TTC549 (cell line): ENCODE data around the gene PYGO2.
"Not testable (repeated sequence)": the region's sequence is repeated elsewhere in the genome, so short reads cannot be mapped to it uniquely, and the experiment has no call there.

Source experiments
- FAIRE-seq: peaks from 2 replicates; lab custom pipeline; 2012; peaks lifted over from hg19 to GRCh38; lab: Jason Lieb, UNC

PYGO2 gene

GRCh38 chr1:154978360-154978759, 16.8 kb upstream of the PYGO2 start:
- FAIRE-seq, result no peak

- not testable (repeated sequence) for FAIRE-seq
Observed at GRCh38 chr1:154977762-154978161, 16.2 kb upstream of the PYGO2 start.

DNA sequence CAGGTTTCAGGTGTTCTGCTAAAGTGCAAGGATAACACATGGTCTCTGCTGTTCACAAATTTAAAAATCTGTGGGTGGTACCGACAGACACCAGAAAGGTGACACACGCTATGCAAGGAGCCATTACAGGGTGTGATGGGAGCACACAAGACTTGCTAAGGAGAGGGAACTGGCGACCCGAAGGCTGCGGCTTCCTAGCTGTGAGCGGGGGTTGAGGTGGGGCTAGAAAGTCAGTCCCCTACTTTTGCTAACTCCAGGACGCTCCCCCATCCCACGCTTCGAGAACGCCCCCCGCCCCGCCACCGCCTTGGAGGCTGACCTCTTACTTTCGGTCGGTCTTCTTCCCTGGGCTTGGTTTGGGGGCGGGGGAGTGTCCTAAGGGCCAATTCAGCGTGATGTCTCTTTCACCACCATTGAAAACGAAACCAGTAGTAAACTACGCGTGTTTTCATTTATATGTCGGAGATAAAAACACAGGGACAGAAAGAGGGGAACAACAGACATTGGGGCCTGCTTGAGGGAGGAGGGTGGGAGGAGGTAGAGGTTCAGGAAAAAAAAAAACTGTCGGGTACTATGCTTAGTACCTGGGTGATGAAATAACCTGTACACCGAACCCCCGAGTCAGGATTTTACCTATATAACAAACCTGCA, 14.0 kb upstream of the PYGO2 start:
- no peak for FAIRE-seq

- no peak for FAIRE-seq
Observed at GRCh38 chr1:154974808-154975408, 13.3 kb upstream of the PYGO2 start.

GRCh38 chr1:154974102-154974807, 12.7 kb upstream of the PYGO2 start, which contains the start of gene CKS1B:
CKS1B (plus strand) TSS chr1:154974681; CDS start chr1:154974746, 65 bp downstream.
- peak; percentile 99 for FAIRE-seq

GRCh38 chr1:154973344-154974101, 11.9 kb upstream of the PYGO2 start:
- FAIRE-seq, result peak; percentile 99

DNA sequence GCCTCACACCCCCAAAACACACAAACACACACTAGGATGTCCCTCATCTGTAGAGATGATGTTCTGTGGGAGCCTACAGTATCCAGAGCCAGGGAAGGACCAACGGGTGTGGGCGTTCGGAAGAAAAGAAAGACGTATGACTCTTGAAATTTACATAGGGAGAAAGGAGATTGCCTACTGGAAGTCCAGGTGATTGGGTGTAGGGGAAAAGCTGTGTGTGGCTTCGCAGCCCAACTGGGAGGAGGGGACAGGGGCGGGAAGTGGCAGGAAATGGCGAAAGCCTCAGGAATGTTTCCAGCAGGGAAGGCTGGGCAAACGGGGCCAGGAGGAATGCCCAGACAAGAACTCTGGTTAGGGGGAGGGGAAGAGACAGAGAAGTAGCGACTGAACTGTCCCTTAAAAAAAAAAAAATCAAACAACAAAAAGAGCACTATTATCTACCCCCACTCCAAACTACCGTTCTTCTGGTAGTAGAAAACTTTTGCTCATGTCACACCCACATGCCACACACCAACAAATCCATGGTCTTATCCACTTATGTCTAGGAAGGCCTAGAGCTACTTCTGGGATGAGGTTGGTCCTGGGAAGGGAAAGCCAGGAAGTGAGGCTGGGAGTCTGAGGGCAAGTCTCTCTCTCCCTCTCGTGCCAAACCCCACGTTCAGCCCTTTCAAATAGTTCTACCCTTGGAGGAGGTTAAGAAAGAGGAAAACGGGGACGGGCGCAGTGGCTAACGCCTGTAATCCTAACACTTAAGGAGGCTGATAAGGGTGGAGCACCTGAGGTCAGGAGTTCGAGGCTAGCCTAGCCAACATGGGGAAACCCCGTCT, 11.1 kb upstream of the PYGO2 start:
- FAIRE-seq, result peak; percentile 96

- no peak for FAIRE-seq
Observed at GRCh38 chr1:154972213-154972516, 10.6 kb upstream of the PYGO2 start.

DNA sequence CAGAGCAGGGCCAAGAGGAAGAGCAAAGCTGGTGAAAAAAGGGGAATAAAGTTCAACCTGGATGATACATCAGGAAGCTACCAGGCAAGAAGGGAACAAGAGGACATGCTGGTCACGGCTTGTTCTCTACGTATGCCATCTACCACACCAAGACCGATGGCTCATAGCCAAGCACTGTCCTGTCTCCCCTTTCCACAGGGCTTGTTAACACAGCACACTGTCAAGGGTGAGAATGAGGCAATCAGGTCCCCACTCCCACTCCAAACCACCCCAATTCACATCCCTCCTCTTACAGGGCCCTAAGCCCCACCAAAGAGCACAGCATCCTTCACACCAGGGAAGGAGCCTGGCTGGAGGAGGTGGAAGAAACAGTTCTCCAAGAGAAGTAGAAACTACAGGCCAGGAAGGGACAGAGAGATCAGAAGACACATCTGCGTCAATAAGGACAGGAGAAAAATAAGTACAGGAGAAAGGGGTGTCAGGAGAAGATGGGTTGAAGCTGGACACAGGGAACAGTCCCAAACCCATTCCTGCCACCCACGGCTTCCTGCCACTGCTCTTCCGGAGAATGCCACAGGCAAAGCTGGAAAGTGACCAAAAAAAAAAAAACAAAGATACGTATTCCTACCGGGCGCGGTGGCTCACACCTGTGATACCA, 9.9 kb upstream of the PYGO2 start:
- no peak for FAIRE-seq

DNA sequence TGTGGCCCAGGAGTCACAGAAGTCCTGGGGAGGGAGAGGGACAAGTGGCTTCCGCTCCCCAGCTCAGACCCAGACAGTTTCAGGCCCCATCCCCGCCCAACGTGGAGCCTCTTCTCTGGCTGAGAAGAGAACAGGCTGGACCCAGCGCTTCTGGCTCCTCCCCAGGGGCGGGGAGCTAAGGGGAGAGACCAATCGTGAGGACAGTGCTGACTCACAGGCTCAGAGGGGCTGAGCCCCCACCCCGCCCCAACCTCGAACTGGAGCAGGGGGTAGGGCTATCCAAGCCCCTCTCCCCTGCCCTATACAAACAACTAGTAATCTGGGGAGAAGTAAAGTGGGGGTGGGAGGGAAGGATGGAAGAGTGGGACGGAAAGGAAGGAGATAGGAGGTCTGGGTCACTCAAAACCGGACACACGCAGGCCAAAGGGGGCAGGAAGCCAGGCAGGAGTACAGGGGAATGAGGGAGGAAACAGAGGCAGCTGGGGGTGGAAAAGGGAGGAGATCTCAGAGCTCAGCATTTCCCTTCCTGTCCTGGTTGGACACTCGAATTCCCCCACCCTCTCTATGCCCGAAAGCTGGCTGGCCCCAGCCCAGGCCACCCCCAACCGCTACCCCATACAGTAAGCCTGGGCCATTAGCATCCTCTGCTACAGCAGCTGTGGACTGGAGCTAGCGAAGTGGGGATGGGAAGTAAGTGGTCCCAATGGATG, 9.2 kb upstream of the PYGO2 start, which contains the start of gene SHC1:
SHC1 (minus strand) TSS at position 117 of the 710 bp plus-strand sequence. CDS start 221 bp downstream, outside the sequence.
- peak; percentile 98 for FAIRE-seq

GRCh38 chr1:154969860-154970452, 8.4 kb upstream of the PYGO2 start:
- no peak for FAIRE-seq

- FAIRE-seq, result no peak
Observed at GRCh38 chr1:154969246-154969645, 7.7 kb upstream of the PYGO2 start.

GRCh38 chr1:154968731-154969130, 7.1 kb upstream of the PYGO2 start:
- FAIRE-seq, result no peak

- FAIRE-seq, result no peak
Observed at GRCh38 chr1:154967331-154967950, 5.9 kb upstream of the PYGO2 start.

- no peak for FAIRE-seq
Observed at GRCh38 chr1:154966111-154966510, 4.5 kb upstream of the PYGO2 start.

GRCh38 chr1:154964359-154964758, 2.8 kb upstream of the PYGO2 start:
- no peak for FAIRE-seq

GRCh38 chr1:154963643-154964042, 2.1 kb upstream of the PYGO2 start:
- no peak for FAIRE-seq

DNA sequence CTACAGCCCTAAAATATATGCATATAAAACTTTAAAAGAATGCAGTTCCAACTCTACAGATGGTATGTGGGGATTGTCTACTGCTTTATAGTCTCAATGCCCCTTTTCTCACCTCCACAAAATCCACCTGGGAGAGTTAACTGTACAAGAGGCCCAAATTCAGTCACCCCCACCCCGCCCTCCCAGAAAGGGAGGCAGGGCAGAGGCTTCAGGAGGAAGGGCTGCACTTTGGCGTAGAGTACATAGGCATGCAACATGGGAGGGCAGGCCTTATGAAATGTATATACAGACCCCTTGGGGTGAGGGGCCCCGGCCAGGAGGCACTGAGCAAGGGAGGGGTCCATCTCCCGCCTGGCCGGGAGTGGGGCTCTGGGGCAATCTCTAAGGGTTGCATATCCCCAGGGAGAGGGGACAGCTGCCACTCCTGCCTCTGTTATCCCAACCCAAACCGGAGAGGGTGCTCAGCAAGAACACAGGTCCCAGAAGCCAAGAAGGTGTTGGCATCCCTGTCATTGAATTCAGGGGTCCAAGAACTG, 1.3 kb upstream of the PYGO2 start:
- FAIRE-seq, result no peak

DNA sequence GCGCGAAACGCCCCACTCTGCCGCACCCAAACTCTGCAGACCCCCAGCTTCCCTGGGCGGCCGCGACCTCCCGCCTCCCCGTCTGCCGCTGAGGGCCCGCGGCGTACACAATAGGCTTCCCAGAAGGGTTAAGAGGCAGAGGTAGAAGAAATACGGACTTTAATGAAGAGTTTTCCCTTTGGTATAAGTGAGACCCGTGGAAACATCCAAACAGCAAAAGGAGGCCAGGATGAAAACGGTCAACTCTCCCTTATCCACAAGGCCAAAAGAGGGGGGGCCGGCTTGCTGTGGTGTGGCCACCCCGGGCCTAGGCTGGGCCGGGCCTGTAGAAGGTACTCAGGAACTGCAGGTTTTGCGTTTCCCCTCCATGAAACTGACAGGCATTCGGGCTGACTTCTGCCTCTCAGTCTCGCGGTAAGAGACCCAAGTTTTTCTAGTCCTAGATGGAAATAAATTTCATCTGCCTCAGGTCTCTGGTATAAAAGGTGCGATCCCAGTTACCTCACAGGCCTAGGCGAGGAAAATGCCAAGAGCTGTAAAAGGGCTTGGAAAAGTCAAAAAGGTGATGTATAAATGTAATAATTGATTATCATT, 671 bp upstream of the PYGO2 start:
- FAIRE-seq, result no peak
